SIG-M5 (cell line): ENCODE measurements around the gene KLF15.

Experiments
- DNase-seq: peaks from one replicate; lab custom pipeline; 2025; lab: John Stamatoyannopoulos, UW

The KLF15 gene

DNA sequence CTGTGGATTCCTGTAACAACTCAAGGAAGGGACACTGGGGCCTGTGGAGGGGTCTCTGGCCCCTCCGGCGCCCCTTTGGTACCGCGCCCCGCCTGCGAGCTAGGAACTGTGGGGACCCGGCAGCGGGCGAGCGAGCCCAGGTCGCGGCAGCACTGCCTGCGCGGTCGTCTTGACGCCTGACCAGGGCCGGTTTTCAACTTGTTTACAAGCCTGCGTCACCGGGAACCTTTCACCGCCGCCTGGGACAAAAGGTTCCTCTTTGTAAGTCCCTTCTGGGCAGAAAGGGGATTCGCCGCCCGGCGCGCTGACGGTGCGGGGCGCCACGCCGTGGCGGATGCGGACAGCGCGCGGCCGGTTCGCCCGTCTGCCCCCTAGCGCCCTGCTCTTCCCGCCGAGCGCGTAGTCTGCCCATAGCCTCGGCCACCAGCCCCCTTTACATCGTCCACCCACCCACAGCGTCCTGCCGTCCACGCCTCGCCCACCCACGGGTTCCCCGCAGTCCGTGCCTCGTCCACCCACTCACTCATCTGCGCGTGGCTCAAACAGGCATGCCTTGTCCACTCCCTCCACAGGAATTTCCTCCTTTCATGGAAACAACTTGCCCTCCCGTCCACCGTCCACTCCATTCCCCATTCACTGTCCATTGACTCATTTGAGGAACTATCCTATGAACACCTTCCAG lies 32.0 kb upstream of the KLF15 start:
- peak; percentile 17 for DNase-seq

DNA sequence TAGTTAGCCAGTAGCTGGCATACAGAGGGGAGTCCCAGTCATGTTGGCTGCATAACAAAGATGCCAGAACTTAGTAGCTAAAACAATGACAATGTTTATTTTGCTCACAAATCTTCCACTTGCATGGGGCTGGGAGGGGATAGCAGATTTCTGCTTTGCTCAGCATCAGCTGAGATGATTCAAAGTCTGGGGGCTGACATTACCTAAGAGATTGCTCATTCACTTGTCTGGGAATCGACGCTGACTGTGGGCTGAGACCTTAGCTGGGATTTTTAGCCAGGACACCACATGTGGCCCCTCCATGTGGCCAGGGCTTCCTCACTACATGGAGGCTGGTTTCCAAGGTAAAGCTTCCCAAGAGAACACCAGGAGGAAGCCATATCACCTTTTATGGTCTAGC lies 24.8 kb upstream of the KLF15 start:
- no peak for DNase-seq

DNA sequence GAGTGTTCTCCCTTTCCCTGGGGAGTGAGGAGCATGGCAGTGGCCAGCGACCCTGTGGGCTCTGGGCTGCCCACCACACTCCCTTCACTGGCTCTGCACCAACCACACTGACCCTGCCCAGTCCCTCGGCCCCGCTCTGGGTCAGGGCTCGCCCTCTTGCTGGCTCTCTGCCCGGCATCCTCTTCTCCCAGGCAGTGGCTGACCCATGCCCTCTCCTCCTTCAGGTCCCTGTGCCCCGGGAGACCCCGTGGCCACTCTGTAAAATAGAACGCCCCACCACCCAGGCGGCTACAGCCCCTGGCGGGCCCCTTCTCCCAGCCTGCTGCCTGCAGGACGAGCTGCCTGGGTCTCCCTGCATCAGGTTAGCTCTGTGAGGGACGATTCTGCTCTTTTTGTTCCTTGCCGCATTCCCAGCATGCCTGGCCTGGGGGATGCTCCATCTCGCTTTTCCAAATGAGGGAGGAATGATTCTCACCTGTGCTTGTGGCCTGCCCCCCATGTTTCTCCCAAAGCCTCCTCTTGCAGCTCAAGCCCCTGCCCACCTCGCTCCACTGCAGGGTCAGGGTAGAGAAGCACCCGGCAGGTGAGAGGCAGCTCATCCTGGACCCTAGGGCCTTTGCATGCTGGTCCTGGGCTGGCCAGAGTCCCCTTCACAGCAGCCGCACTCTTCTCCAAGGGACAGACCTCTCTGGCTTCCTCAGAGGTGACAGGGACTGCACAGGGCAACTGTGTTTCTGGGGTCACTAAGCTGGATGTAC lies 23.0 kb upstream of the KLF15 start:
- no peak for DNase-seq

DNA sequence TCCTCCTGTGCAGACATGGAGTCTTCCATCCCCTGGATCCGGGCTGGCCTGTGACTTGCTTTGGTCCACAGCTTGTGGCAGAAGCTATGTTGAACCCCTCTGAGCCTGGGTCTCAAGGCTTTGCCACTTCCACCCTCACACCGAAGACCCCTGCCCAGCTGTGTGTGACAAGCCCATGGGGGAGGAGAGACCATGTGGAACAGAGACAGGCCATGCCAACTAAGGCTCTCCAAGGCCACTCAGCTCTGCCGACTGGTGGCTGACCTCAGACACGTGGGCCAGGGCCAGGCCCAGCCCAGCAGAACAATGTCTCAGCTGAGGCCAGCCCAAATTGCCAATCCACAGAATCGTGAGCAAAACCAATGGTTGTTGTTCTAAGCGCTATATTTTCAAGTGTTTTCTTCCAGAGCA lies 21.1 kb upstream of the KLF15 start:
- no peak for DNase-seq

DNA sequence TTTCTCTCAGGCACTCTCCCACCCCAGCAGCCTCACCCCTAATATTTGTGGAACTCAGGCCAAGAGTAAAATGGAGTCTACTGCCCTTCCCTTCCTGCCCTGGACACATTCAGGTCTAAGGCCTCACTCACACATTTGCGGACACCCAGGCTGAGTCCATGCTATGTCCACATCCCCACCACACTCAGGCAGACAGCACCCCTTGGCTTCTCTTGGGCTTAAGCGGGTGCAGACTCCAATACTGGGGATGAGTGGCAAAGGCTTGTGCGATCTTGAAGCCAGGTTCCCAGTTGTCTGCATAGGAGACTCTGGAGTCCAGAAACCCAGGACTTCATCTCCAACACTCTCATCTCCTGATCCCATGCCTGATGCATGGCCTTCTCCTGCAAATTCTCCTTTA lies 20.0 kb upstream of the KLF15 start:
- DNase-seq: no peak

DNA sequence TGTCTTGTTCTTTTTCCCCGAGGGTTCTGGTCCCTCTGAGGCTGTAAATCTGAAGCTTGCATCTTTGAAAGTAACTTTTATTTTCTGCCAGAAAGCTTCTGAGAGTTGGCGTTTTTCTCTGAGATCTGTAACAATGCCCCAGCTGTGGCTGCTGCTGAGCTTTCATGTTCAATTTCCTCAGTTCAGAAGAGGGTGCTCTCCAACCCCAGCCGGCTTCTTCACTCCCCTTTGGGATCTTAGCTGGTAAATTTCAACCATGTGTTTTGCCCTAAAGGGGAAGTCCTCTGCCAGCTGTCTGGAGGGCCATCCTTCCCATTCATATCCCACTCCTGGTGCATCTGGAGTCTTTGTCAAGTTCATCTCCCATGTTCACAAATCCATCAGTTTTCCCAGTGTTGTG lies 19.2 kb upstream of the KLF15 start:
- DNase-seq: no peak

DNA sequence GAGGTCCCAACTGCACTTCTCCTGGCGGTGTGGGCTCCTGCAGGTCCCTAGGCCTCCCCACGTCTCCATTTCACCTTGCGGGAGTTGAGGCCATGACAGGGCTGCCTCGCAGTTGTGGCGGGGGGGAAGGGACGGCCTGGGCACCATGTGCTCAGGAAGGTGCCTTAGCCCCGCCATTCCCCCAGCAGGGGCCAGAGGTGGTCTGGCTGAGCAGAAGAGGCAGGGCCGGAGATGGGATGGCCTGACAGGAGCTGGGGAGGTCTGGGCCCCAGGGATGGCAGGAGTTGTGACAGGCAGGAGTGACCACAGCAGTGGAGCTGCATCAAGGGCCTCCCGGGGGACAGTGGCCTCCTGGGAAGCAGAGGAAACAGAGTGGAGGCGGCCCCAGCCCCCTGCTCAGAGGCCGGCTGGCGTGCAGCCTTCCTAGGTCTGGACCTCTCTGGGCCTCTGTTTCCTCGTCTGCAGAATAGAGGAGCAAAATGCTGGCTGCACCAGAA lies 18.7 kb upstream of the KLF15 start:
- DNase-seq: no peak

DNA sequence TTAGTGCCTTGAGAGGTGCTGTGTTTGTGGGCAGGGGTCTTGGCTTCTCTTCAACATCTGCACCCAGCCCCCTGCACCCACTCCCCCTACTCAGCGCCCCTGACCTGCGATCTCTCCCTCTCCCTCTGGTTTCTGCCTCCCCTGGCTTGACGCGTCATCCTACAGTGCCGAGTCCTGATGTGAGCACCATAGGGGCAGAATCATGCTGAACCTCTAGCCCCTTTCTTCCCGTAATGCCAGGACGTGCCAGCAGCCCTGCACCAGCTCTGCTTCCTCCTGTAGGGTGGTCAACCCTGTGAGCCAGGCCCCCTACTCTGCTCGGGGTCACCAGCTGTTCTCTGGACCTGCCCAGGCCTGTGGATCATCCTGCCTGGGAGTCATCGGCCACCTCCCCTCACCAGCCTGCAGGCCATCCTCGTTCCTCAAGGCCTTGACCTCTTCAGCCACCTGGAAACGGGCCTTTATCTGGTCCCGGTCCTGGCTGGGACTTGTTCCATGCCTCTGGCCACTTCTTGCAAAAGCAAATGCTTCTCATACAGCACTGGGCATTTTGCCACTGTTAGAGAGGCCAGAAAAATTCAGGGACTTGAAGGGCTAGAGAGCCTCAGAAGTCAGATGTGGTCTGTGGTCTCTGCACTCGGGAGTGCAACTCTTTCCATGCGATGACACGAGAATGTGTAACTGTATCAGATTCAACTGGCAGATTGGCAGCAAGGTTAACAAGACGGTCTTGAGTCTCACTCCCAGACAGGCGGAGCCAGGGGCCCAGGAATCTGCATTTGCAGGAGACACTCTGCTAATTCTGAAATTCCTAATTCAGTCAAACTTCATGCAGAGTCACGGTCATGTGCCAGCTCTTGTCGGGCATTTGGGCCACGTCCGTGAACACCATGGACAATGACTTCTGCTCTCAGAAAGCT lies 16.7 kb upstream of the KLF15 start:
- DNase-seq: no peak

DNA sequence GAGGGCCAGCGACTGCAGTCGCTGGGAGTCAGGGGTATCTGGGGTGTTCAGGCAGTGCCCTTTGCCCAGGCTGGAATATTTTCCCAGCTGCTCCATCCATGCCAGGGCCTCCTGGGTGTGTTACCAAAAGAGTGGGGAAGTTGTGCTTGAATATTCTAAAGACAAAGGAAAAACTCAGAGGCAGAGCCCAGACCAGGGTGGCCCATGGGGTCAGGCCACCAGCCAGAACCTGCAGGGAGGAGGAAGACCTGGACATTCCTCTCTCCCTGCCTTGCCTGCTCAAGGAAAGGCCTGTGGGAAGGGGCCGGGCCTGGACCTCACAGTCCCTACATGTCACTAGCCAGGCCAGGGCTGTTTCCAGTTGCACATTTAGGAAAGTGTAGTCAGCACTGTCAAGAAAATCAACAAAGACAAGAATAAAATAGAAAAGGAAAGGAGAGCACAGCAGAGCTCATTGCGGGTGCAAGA lies 16.0 kb upstream of the KLF15 start:
- DNase-seq: no peak

DNA sequence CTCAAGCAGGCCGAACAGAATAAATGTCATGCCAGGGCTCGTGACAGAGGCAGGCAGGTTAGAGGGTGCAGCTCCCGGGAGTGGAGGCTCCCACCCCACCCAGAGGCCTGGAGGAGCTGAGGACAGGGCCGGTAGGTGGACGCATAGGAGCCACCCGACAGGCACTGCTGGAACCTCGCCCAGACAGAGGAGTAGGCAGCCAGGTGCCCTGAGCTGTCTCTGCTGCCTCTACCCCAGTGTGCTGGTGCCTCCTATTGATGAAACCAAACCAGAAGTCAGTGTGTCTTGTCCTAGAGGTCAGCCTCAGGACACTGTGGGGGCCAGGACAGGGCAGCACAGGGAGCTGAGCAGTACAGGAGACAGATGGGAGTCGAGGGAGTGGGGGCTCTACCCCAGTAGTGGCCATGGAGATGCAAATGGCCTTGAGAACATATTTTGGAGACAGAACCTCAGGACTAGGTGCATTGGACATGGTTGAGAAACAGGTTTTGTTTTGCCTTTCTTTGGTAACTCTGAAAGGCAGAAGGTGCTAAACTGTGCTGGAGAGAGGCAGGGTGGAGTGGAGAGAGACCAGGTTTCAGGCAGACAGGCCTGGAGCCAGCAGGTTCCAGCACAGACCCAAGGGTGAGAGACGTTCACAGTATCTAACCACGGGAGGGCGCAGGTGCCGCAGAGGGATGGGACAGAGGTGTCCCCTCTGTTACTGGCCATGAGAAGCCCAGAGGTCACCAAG lies 15.4 kb upstream of the KLF15 start:
- no peak for DNase-seq

DNA sequence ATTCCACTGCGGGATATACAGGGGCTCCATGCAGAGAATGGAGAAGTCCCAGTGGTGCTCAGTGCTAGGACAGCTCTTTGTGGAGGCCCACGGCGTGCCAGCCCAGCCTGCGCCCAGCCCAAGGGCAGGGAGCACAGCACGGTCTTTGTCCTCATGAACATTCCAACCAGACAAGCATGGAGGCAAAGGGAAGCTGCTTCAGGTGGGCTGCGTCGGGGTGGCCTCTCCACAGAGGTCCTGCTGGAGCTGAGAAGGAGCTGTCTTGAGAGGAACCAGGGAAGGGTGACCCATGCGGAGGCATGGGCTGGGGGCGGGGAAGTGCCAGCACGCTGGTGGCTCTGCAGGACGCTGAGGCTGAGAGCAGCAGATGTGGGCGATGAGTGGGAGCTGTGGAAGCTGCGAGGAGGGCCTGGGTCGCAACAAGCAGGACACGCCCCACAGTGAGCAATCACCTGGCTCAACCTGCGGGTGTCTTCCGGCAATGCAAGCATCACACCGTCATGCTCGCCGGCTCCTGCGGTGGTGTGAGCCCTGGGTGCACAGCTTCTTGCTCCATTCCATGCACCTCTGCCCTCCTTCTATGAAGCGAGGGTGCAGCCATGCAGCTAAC lies 14.0 kb upstream of the KLF15 start:
- DNase-seq: no peak

DNA sequence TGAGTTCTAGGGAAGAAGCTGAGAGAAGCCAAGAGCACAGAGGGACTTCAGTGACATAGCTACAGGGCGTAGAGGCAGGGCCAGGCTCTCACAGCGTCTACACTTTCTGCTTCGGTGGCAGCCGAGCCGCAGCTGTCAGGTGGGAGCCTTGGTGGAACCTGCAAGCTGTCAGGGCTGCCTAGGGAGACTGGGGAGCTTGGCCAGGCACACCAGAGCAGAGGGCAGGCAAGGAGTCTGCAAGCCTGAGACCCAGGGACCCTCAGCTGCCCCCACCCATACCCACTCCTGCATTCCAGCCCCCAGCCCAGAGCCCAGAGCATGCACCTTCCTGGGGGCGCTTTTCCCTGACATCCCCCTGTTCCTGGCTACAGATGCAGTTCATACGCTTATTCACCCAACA lies 13.4 kb upstream of the KLF15 start:
- no peak for DNase-seq

DNA sequence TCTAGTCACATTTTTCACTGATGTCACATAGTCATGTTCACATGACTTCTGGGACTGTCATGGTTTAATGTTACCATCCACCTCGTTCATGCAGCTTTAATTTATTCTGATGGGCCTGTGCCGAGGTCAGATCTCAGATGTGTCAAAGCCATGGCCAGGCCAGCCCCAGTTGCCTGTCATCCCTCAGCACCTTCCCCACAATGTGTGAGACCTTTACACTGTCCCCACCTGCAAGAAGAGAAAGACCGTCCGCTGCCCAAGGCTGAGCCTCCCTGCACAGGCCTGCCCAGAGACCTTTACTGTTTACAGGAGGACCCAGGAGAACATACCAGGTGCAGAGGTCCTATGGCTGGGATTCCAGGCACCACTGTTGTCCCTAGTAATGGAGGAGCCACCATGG lies 12.8 kb upstream of the KLF15 start:
- no peak for DNase-seq

DNA sequence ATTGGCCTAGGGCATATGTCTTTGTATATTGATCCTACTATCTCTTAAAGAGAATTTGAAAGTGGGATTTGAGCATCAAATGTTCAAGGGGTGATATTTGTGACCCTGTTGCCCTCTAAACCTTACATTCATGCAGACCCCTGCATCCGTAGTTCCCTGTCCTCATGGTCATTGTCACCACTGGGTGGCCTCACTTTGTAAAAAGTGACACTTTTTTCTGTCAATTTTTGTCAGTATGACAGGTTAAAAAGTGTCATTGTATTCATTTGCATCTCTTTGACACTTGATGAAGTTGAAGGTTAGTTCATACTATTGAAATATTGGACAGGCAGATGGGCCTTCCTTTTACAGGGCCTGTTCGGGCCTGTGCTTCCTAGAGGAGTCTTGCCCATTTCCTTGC lies 12.3 kb upstream of the KLF15 start:
- DNase-seq: no peak

DNA sequence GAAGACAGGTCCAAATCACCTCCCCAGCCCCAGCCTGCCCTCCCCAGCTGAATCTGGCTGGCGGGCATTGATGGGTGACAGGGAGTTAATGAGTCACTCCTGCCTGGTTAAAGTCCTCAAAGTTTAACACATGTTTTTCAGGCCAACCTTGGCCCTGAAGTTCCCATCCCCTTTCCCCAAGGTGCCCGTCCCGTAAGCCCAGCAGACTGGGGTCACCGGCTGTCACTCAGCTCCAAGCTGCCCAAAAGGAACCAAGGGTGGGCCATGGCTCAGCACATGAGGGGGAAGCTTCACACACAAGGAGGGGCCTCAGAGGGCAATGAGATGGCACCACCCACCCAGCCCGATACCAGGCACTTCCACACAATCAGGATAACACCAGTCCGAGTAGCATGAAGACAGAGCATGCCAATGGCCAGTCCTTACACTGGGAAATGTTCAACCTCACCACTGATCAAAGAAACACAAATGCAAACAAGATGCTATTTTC lies 10.2 kb upstream of the KLF15 start:
- DNase-seq: no peak

DNA sequence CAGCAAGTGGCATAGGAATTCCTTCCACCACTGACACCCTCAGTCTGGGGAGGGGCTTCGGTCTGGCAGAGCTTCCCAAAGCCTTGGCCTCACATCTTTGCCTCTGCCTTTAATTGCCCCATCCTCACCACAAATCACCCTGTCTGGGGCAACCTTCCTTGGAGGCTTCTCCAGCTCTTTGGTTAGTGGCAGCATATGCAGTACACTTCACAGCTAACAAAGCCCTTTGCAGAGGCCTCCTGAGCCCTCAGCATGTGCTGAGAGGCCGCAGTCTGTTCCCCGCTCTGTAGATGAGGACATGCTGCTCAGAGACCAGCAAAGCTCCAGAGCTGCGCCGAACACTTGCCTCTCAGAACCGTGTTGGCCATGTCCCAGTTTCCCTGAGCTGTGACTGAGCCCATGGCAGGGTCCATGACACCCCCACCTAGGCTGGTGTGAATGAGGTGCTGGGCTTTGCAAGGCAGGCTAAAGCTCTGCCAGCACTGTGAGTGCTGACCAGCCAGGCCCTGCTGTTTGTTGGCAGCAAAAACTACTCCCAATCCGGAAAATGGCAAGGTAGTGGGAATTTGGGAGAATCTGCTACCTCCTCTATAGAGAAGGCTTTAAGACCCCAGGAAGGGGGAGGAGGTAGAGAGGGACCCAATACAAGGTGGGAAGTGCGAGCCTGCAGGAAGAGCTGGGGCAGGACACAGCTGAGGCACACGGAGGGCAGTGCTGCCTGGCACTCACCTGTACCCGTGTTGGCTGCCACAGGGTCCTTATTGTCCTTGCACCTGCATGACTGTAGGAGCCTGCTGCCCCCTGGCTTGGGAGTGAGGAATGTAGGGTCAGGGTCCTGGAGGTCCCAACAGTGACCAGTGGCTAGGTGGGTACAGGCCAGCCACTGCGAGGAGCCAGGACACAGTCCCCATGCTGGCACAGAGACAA lies 8.4 kb upstream of the KLF15 start:
- DNase-seq: no peak

DNA sequence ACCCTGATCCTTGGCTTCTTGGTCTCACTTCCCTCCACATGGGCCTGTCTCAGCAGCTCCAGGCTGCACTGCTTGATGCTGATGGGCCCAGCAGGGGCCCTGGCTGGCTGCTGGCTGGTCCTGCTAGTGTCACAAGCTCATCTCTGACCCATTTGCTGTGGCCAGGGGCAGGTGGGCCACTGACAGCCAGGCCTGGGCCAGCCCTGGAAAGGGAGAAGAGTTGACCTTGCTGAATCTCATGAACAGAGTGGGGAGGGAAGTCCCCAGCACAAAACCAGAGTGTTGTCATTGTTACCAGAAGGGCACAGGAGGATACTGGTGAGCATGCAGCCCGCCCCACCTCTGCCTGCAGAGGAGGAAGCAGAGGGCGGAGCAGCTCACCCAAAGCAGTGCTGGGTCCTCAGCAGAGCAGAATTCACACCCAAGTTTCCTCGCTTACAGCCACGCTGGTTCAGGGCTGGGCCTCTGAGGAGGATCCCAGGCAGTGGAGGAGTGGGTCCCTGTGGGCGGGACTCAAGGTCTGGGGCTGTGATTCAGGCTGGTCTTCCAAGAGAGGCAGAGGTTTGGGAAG lies 7.6 kb upstream of the KLF15 start:
- DNase-seq: no peak

DNA sequence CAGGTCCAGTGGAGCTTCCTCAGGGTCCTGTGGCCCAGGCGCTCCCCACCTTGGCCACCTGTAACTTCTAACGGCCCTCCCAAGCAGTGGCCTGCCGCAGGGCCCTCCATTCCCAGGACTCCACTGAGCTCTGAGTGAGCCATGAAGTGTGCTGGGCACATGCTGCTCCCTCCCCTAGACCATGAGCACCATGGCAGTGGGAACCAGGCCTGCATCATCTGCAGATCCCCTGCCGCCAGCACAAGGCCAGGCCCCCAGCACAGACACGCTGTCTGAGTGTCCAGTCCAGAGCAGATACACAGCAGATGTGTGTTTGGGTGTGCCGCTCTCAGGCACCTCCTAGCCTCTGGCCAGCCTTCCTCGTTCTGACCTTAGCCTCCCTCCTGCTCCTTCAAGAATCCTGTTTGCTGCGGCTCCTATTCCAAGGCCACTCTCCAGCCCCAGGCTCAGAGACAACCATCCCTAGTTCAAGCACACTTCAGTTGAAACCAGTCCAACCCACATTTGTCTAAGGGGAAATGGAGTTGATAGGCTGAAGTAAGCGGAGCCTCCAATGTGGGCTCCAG lies 7.0 kb upstream of the KLF15 start:
- no peak for DNase-seq

DNA sequence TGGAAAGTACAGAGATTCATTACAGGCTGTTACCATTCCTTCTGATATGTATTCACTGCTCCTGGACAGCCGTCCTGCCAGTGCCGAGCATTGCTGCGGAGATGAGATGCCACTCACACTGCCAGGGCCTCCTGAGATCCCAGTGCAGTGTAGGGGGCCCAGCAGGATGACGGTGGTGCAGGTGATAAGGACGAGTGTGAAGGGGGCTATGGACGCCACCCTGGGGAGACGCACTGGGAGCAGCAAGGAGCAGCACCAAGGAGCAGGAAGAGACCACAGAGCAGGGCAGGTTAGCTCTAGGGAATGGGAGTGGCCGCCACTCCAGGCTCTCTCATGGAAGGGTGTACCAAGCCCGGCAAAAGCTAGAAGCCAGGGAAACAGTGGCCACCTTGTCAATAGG lies 4.0 kb upstream of the KLF15 start:
- DNase-seq: no peak

DNA sequence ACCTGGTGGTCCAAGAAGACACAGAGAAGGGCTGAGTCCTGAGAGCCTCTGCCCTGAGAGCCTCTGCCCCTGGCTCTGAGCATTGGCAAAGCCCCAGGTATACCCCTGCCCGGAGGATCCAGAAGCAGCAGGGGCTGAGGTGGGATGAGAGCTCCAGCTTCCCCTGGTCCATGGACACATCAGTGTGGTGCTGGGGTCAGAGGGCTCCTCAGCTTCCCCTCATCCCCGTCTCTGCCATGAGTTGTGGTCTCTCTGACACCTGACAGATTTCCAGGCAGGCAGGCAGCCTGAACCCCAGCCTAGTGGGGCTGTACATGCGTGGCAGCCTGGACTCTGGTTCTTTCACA lies 3.5 kb upstream of the KLF15 start:
- DNase-seq: no peak
